Activated naive CD4-positive, alpha-beta T cell treated with anti-CD3 and anti-CD28 coated beads, Interleukin-2, amount 50 U/mL, for 16 hours (primary cell): ENCODE measurements around the gene CAPN10.

Experiments used
- DNase-seq: peaks from one replicate; pipeline ENCODE4 v3.0.0-alpha.2; 2020

Gene CAPN10

DNA sequence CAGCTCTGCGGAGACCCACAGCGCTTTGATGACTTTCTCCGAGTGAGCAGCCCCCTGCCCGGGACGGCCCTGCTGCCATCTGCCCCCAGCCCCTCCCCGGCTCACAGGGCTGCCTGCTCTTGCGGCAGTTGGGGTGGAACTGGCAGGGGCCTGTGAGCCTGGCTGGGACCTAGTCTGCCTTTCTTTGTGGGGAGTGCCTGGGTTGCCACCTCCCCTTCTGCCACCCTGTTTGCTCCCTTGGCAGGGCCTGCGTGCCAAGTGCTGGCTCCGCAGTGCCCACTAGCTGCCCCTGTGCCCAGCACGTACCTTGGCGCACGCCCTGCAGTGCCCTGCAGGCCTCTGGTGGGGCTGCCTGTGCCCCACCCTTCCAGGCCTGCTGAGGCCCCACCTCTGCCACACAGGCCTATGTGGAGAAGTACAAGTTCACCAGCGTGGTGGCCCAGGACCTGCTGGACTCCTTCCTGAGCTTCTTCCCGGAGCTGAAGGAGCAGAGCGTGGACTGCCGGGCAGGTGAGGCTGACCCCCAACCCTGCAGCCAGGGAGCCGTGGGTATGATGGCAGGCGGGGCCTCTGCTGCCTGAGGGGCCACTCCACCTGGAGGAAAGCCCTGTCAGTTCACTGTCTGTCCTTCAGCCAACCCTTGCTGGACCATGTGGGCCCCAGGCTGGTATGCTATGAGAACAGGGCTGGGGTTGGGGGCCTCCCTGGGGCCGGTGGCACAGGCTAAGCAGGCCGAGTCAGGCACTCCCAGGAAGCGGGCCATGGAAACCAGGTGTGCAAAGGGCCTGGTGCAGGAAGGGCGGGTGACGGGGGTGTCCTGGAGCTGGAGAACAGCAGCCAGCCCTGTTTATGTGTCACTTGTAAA is 11.2 kb upstream of the CAPN10 start:
- DNase-seq, result no peak

DNA sequence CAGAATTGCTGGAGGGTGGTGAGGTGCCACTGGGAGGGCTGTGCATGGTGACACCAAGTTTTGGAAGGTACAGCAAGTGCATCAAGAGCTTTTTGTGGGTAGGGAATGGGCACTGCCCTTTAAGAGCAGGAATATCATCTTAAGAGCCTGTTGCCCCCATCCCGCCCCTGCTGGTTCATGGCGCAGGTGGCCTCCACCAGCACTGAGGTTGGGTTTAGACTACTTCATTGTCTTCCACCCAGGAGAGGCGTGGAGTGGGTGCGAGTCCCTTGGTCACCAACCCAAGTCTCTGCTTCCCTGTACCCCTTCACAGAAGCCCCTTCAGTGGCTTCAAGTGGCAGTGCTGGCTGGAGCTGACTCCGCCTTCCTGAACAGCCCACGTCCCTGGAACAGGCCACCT is 10.5 kb upstream of the CAPN10 start:
- no peak for DNase-seq

DNA sequence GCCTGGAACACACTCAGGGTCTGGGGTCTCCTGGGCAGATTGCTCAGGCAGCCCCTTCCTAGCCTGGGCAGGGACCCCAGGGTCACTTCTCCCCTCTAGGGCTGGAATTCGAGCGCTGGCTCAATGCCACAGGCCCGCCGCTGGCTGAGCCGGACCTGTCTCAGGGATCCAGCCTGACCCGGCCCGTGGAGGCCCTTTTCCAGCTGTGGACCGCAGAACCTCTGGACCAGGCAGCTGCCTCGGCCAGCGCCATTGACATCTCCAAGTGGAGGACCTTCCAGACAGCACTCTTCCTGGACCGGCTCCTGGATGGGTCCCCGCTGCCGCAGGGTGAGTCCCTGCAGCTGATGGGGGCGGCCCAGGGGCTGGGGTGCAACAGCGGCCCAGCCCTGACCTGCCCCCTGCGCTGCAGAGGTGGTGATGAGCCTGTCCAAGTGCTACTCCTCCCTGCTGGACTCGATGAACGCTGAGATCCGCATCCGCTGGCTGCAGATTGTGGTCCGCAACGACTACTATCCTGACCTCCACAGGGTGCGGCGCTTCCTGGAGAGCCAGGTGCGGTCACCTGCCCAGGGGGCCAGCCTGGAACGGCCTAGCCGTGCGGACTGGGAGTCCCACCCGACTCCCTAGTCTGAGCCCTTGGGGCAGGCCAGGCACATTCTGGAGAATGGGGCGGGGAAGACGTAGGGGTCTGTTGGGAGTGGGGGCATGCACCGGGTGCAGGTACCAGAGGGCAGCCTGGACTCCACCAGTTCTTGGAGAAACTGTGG is 9.9 kb upstream of the CAPN10 start:
- no peak for DNase-seq

DNA sequence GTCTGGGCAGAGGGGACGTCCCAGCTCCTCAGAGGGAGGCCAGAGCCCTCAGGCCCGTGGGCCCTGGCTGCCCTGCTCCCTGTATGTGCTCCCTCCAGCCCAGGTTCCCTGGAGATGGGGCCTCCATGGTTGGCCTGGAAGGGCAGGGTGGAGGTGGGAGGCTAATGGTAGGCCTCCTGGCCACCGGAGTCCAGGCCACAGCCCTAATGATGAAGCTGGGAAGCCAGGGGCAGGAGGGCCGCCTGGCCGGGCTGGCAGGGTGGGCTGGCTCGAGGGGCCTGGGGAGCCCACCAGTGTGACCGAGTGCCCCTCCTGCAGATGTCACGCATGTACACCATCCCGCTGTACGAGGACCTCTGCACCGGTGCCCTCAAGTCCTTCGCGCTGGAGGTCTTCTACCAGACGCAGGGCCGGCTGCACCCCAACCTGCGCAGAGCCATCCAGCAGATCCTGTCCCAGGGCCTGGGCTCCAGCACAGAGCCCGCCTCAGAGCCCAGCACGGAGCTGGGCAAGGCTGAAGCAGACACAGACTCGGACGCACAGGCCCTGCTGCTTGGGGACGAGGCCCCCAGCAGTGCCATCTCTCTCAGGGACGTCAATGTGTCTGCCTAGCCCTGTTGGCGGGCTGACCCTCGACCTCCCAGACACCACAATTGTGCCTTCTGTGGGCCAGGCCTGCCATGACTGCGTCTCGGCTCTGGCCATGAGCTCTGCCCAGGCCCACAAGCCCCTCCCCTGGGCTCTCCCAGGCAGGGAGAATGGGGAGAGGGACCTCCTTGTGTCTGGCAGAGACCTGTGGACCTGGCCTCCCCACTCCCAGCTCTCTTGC is 9.0 kb upstream of the CAPN10 start:
- no peak for DNase-seq

GRCh38 chr2:240578110-240578450 is 8.5 kb upstream of the CAPN10 start:
- DNase-seq, result no peak

- no peak for DNase-seq
Measured at GRCh38 chr2:240578488-240578887, 8.0 kb upstream of the CAPN10 start.

DNA sequence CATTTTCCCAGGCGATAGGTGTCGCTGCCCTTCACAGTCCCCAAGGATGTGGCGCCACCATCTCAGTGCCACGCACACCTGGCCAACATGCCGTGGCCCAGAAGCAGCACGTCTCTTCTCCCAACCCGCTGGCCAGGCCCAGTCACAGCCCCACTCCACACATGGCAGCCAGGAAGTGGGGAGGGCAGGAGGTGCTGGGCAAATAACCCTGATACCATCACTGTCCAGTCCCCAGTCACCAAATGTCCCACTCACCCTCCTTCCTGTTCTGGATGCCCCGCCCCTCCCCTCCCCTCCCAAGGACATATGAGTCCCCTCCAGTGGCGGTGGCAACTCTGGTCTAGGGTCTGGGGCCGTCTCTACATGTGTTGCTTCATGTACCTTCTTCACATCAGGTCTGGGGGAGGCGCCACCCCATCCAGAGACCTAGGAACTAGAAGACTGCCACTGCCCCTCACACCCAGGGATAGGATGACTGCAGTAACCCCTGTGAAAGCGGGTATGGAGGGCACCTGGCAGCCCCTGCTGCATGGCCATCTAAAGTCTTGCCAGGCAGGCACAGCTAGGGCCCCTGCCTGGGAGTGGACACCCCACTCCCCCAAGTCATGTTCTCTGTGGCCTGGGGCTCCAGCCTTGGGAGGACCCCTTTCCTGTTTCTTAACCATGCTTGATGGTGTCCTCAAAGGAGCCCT is 7.3 kb upstream of the CAPN10 start:
- DNase-seq, result no peak

DNA sequence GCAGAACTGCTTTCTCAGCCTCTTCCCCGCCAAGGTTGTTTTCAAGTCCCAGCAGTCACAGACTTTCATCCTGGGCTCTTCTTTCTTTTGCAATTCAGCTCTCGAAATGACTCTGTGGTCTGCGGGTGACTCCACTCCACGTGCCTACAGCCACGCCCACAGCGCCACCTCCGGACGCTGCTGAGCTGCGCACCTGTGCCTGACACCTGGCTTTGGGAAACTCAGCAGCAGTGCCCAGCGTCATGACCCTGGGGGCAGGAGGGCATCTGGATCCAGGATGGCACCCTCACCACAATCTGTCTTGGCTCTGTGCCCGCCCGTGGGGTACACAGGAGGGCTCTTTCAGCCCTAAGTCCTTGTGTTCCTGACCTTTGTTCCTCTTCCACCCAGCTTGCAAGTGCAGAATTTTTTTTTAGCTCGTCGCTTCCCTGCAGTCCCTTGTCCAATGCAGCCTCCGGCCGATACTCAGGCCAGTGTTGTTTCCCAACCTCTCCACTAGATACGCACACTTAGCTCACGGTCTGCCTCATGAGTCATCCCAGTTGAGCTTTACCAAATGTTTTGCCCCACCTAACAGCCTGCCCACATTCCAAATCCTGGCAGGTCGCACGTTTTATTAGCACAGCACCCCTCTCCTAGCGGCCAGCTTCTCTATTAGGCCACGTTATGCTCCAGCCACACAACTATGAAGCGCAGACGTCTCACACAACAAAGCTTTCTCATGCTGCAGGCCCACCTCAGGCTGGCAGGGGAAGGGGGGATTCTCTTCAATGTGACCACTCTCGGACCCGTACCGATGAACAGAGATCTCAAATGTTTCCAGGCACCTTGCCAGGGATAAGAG is 6.5 kb upstream of the CAPN10 start:
- peak; percentile 76 for DNase-seq

DNA sequence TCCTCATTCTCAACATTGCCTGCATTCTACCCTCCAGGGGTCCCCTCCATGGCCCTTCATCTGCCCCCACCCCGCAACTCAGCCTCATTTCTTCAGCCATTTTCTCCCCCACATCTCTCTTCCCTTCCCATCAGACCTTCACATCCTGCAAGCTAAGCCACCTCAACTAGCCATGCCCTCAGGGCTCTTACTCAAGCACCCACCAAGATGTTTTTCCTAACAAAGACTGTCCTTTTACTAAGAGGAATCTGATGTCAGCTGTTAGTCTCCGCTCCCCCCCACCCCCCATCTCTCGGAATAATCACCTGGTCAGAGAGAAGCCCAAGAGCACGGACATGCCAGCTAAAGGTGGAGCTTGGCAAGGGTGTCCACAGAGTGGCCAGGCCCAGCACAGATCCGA is 4.7 kb upstream of the CAPN10 start:
- no peak for DNase-seq

- DNase-seq, result no peak
Measured at GRCh38 chr2:240582781-240583180, 3.8 kb upstream of the CAPN10 start.

DNA sequence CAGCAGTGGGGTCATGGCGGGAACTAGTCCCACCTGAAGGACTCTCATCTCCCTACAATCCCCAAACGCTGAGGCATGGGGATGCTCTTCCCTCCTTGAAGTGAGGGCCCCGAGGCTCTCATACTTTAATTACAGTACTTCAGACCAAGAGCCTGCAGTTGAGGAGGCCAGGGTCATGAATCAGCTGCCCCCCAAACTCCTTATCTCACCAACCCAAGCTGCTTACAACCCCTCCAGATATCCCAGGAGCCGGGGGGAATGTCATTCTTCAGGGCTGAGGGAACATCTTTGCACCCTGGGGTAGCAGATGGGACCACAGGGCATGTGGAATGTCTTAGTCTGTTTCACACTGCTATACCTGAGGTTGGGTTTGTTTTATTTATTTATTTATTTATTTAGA is 2.8 kb upstream of the CAPN10 start:
- DNase-seq, result no peak

GRCh38 chr2:240584486-240585031 is 2.0 kb upstream of the CAPN10 start:
- no peak for DNase-seq

- DNase-seq, result no peak
Measured at GRCh38 chr2:240585101-240585500, 1.4 kb upstream of the CAPN10 start.

DNA sequence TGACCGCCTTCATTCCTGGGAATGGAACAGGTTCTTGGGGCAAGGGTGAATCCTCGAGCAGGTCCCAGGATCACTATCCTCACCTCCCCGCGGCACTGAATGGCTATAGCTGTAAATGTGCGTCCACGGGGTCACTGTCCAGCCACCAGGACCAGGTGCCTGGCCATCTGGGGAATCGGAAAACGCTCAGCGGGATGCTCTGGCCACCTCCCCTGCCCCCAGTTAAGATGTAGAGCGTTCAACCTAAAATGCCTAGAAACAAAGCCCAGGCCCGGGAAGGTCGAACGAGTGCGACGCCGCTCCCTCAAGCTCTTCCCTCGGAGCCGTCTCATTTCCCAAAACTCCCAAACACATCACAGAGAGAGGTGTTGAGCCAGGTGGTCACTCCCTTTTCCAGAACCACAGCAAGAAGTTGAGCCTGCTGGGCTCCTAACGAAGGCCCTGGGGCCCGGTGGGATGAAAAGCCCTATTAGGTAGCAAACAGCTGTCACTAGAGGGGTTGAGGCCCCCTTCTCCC is 795 bp upstream of the CAPN10 start:
- no peak for DNase-seq

- DNase-seq, result peak; percentile 68
Measured at GRCh38 chr2:240586919-240587800, 626 bp downstream of the CAPN10 start.

DNA sequence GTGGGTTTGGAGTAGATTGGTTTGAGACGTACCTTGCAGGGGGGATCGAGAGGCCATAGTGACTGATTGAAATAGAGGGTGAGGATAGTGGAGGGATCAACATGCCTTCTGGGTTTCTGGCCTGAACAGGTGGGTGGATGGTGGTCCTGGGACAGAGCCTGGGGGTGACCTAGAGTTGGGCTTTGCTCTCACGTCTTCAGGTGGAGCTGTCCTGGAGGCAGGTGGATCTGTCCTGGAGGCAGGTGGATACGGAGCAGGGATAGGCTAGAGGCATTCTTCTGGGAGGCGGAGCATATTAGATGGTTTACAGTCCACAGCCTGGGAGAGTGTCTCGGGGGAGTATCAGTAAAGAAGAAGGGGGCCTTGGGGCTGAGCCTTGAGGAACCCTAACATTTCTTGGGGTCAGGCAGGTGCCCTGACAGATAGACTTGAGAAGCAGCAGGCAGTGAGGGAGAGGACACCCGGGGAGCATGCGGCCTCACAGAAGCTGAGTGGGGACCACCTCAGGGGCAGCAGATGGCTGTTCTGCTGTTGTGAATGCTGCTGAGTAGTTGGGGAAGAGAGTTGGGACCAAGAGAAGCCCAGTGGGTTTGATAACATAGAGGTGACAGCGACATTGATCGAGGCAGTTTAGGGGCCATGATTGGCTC is 1.6 kb downstream of the CAPN10 start:
- DNase-seq, result no peak

DNA sequence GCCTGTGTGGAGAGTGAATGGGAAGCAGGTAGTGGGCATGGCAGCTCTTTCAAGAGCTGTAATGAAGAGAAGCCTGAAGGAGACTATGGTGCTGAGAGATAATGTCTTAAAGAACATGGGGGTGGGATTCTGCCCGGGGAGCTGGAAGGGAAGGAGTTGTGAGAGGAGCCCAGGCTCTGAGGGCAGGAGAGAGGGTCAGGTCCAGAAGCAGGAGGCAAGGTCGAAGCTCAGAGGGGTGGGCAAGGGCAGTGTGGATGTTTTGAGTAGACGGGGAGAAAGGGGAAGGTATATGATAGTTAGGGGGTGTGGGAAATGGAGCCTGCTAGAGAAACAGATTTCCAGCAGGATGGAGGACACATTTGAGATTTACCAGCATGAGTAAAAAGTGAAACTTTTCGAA is 2.1 kb downstream of the CAPN10 start:
- no peak for DNase-seq

DNA sequence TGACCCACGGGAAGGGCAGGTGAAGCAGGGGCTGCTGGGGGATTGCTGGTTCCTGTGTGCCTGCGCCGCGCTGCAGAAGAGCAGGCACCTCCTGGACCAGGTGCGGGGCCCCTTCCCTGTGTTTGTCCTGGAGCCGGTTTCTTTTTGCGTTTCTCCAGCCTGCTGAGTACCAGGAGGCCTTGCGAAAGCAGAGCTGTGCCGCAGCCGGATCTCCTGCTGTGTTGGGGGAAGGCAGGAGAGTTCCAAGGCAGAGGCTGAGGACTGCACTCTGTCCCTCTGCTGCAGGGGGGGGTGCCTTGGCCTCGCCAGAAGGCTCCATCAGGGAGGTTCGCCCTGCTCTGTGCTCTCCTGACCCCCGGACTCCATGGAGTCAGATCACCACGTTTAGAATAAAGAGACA is 2.8 kb downstream of the CAPN10 start:
- no peak for DNase-seq

DNA sequence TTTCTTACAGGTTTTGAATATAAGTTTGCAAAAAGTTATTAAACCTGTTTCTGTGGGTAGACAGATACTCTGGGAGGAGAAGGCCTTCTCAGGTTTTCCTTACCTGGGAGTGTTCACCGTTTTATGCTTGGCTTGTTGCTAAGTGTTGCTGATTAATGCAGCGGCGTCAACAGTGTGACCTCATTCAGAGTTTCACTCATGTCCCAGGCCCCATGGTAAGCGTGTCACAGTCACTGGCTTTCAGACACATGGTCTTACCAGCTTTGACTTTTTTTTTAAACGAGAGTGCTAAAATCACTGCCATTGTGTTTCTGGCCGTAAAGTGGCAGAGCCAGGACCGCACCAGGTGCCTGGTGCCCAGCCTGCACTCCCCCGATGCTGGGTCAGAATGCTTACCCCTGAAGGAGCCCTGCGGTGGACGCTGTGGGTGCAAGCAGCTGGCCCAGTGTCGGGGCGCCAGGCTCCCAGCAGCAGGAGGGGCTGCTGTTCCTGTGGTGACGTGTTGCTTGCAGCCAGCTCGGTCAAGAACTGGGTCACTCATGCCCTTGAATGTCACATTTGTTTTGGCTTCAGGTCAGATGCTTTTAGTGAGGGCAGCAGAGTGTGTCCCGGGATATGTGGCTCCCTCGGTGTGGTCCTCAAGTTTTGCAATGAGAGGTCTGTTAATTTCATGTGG is 3.5 kb downstream of the CAPN10 start:
- no peak for DNase-seq
